Stimulated activated CD4-positive, alpha-beta T cell treated with anti-CD3 and anti-CD28 coated beads, Interleukin-12 subunit alpha, Interleukin-12 subunit beta, amount 100 ng/mL, for 4 hours (primary cell): ENCODE results near the gene KDR.

Experiments used
- DNase-seq: peaks from one replicate; pipeline ENCODE4 v3.0.0-alpha.2; 2020

KDR gene

GRCh38 chr4:55077577-55077976 lies 47.8 kb downstream of the KDR start:
- no peak for DNase-seq

- no peak for DNase-seq
These were observed 49.3 kb downstream of the KDR start for GRCh38 chr4:55075823-55076716.

DNA sequence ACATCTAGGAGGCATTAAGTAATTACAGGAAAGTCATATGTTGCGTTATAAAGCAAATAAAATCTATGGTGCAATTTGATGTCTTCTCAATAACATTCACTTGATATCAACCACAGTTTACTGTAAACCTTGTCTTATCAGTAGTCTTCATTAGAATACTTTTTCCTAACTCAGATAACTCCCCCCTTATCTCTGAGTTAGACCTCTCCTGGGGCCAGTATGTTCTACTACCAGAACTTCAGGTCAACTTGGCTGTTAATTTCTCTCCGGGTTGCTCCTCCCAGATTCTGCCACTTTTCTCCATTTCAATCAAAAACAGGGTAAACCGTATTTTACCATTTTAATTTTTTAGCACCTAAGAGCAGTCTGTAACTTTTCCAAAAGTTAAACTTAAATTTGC lies 50.0 kb downstream of the KDR start:
- DNase-seq: no peak

- no peak for DNase-seq
These were observed 51.0 kb downstream of the KDR start for GRCh38 chr4:55074386-55074785.

GRCh38 chr4:55071951-55072350 lies 53.4 kb downstream of the KDR start:
- DNase-seq: no peak

- DNase-seq: no peak
These were observed 56.1 kb downstream of the KDR start for GRCh38 chr4:55069248-55069647.

DNA sequence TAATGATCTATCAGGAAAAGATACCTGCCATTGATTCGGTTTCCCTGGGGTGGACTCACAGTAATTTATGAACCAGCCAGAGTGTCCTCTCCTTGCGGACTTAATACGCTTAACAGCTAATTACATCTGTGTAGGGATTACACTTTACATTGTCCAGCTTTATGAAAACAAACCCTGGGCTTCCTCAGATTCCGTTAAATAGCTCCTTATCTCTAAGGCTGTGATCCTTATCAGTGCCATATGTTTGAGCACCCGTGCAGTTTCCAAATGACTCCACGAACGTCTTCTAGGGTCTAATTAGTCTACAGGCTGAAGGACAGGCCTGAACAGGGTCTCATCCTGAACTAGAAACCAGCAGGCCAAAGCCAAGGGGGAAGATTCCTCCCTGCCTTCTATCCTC lies 56.9 kb downstream of the KDR start:
- DNase-seq: no peak

DNA sequence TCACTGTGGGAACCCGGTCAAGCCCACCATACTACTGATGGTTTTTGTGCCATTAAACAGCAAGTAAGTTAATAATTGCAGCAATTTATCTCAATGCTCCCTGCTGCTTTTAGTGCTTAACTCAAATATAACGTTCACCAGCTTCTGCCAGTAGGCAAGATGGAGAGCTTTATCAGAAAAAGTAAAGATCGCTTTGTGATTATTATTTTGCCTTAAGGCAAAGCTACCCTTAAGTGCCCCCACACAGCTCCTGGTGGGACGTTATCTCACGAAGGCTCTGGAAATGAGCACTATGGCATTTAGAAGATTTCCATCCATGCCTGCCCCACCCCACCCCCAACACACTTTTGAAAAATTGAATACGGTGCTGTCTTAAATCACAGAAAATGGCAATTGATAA lies 59.4 kb downstream of the KDR start:
- no peak for DNase-seq

DNA sequence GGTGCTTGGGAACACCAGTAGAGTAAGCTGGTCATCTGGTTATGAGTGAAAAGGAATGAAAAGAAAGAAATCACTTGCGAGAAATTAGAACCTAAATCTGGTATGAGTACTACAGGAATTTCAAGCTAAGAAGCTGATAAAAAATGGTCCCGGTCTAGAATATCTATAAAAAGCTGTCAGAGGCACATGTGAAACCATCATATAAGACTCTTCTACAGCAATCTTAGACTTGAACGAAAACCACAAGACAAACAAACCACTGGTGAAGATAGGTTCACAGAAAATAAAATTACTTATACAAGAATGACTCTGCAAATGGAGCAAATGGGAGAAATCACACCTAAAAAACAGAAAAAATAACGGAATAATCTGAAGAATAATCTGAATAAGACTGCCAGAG lies 69.9 kb downstream of the KDR start:
- no peak for DNase-seq

DNA sequence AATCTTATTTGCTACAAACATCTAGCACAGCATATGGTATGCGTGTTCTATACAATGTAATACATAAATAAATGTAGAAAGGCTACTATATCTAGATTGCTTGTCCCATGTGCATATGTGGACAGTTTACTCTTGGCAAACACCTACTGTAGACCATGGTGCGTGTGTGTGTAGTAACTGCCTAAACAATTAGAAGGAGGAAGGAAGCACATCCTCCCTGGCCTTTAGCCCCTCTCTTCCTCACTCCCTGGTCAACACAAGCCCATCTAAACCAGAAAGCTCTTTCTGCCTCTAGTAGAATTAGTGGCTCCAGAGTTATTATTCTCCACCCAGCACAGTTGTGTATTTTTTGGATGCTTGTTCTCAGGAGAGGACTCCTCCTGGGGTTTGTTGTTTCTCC lies 73.9 kb downstream of the KDR start:
- no peak for DNase-seq

GRCh38 chr4:55050418-55050950 lies 74.9 kb downstream of the KDR start:
- no peak for DNase-seq

- DNase-seq: no peak
These were observed 87.1 kb downstream of the KDR start for GRCh38 chr4:55038176-55038890.

GRCh38 chr4:55037728-55038127 lies 87.7 kb downstream of the KDR start:
- no peak for DNase-seq

- no peak for DNase-seq
These were observed 89.0 kb downstream of the KDR start for GRCh38 chr4:55036405-55036804.

GRCh38 chr4:55035892-55036291 lies 89.5 kb downstream of the KDR start:
- DNase-seq: no peak

- DNase-seq: no peak
These were observed 92.1 kb downstream of the KDR start for GRCh38 chr4:55033296-55033695.

- no peak for DNase-seq
These were observed 92.6 kb downstream of the KDR start for GRCh38 chr4:55032788-55033187.

DNA sequence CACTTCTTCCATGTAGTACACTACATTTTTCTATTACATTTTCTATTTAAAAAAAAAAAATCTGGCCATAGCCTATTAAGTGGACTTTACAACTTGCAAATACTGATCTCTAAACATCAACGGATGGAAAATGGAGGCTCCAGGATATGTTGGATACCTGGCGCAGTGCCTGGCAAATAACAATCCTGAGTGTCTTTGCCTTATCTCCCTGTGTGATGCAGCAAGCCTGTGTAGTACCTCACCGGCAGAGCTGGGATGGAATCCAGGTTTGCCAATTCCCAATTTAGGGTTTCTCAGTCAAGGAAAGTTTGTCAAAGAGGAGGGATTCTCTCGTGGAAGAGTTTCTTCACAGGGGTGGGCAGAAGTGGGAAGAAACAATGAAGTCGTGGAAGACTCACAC lies 93.2 kb downstream of the KDR start:
- no peak for DNase-seq

GRCh38 chr4:55031158-55031557 lies 94.2 kb downstream of the KDR start:
- no peak for DNase-seq

DNA sequence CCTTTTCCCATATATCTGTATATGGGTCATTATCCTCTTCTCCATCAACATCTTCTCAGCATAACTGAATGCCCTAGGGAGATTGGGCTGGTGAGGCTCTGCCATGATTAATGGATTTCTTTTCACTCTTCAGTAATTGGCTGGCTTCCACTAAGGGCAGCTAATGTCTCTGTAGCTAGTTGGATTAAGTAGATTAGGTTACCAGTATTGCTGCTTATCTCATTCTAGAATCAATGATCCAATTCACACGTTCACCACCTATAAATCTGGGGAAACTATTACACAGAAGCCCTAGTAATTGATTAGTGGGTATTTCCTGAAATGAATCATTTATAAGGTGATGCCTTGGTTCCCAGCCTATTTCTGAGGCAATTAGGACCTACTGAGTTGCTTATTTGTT lies 94.8 kb downstream of the KDR start:
- no peak for DNase-seq

DNA sequence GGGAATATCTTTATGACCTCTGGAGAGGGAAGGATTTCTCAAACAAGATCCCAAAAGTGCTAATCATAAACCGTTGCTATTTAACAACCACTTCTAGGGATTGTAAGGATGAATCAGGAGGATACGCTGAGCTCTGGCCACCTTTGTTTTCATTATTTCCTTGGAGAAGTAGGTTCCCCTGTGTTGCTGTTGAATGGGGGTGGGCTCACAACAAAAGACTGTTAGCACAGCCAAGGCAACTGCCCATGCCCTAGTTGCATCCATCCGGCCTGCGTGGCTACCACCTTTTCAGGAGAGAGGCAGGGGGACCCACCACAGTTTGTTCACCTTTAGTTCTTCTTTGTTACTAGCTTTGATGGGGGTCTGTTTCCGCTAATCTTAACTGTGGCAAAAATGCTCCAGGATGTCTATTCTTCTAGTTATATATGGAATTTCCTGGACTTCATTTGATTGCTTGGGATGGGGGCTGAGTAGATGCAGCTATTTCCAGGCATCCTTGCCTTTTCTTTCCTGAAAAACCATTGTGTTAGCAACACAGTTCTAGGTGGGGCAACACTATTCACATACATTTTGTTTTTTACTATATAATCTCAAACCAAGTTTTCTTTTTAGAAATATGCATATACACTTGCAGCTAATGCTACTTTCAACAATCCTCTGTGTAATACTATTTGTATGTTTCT lies 95.4 kb downstream of the KDR start:
- no peak for DNase-seq

- DNase-seq: no peak
These were observed 96.1 kb downstream of the KDR start for GRCh38 chr4:55029321-55029720.
